ENCODE results near the gene RNF180.
"Not testable (repeated sequence)": the region's sequence is repeated elsewhere in the genome, so short reads cannot be mapped to it uniquely, and the experiment has no call there.

The RNF180 gene

GRCh38 chr5:64364426-64364825, 198.8 kb downstream of the RNF180 start:
- no peak for DNase-seq (ENCODE audit: low read depth, low spot score)

- DNase-seq (ENCODE audit: low read depth, low spot score), result peak; percentile 13
Observed at GRCh38 chr5:64384765-64385164, 219.1 kb downstream of the RNF180 start.

- DNase-seq (ENCODE audit: low read depth, low spot score), result no peak
Observed at GRCh38 chr5:64397552-64397951, 231.9 kb downstream of the RNF180 start.

GRCh38 chr5:64398735-64399134, 233.1 kb downstream of the RNF180 start:
- not testable (repeated sequence) for DNase-seq (ENCODE audit: low read depth, low spot score)

GRCh38 chr5:64407103-64407825, 241.6 kb downstream of the RNF180 start:
- not testable (repeated sequence) for DNase-seq (ENCODE audit: low read depth, low spot score)

- no peak for DNase-seq (ENCODE audit: low read depth, low spot score)
Observed at GRCh38 chr5:64417390-64417789, 251.7 kb downstream of the RNF180 start.

GRCh38 chr5:64418013-64418412, 252.4 kb downstream of the RNF180 start:
- DNase-seq (ENCODE audit: low read depth, low spot score), result no peak

Data from smooth muscle cell of the brain vasculature (primary cell).